Measurements from ENCODE around the gene MKX.
"Not testable (repeated sequence)": the region's sequence is repeated elsewhere in the genome, so short reads cannot be mapped to it uniquely, and the experiment has no call there.

MKX gene

GRCh38 chr10:27692663-27693062, 53.0 kb downstream of the MKX start:
- DNase-seq (ENCODE audit: low read depth): no peak

- no peak for DNase-seq (ENCODE audit: low read depth)
Measured at GRCh38 chr10:27688991-27689390, 56.6 kb downstream of the MKX start.

GRCh38 chr10:27688276-27688675, 57.3 kb downstream of the MKX start:
- DNase-seq (ENCODE audit: low read depth): no peak

- DNase-seq (ENCODE audit: low read depth): no peak
Measured at GRCh38 chr10:27687743-27688142, 57.9 kb downstream of the MKX start.

GRCh38 chr10:27687326-27687725, 58.3 kb downstream of the MKX start:
- no peak for DNase-seq (ENCODE audit: low read depth)

- DNase-seq (ENCODE audit: low read depth): no peak
Measured at GRCh38 chr10:27685681-27686080, 59.9 kb downstream of the MKX start.

- no peak for DNase-seq (ENCODE audit: low read depth)
Measured at GRCh38 chr10:27683226-27683625, 62.4 kb downstream of the MKX start.

- DNase-seq (ENCODE audit: low read depth): not testable (repeated sequence)
Measured at GRCh38 chr10:27681795-27682194, 63.8 kb downstream of the MKX start.

- DNase-seq (ENCODE audit: low read depth): no peak
Measured at GRCh38 chr10:27680691-27681605, 64.7 kb downstream of the MKX start.

- no peak for DNase-seq (ENCODE audit: low read depth)
Measured at GRCh38 chr10:27680006-27680557, 65.5 kb downstream of the MKX start.

- no peak for DNase-seq (ENCODE audit: low read depth)
Measured at GRCh38 chr10:27679369-27679912, 66.2 kb downstream of the MKX start.

- DNase-seq (ENCODE audit: low read depth): no peak
Measured at GRCh38 chr10:27678166-27678565, 67.5 kb downstream of the MKX start.

GRCh38 chr10:27673065-27673464, 72.6 kb downstream of the MKX start:
- DNase-seq (ENCODE audit: low read depth): no peak

GRCh38 chr10:27671821-27672220, 73.8 kb downstream of the MKX start:
- DNase-seq (ENCODE audit: low read depth): no peak

- DNase-seq (ENCODE audit: low read depth): no peak
Measured at GRCh38 chr10:27664461-27664860, 81.2 kb downstream of the MKX start.

GRCh38 chr10:27663621-27664020, 82.0 kb downstream of the MKX start:
- no peak for DNase-seq (ENCODE audit: low read depth)

- DNase-seq (ENCODE audit: low read depth): no peak
Measured at GRCh38 chr10:27661514-27662286, 83.9 kb downstream of the MKX start.

GRCh38 chr10:27660711-27661110, 84.9 kb downstream of the MKX start:
- DNase-seq (ENCODE audit: low read depth): no peak

GRCh38 chr10:27660268-27660667, 85.4 kb downstream of the MKX start:
- no peak for DNase-seq (ENCODE audit: low read depth)

- DNase-seq (ENCODE audit: low read depth): no peak
Measured at GRCh38 chr10:27659786-27660185, 85.8 kb downstream of the MKX start.

GRCh38 chr10:27658788-27659187, 86.8 kb downstream of the MKX start:
- no peak for DNase-seq (ENCODE audit: low read depth)

- DNase-seq (ENCODE audit: low read depth): no peak
Measured at GRCh38 chr10:27655296-27655695, 90.3 kb downstream of the MKX start.

- no peak for DNase-seq (ENCODE audit: low read depth)
Measured at GRCh38 chr10:27654284-27654683, 91.3 kb downstream of the MKX start.
